ENCODE measurements around the gene IFT52. TPM values are rescaled to one million over a fixed set of nuclear protein-coding genes. Genes with fewer than 3 reads are reported as not detected.
A peak's percentile ranks its signal among the peaks of the same experiment; 100 is the strongest.

Gene IFT52
- polyA plus RNA-seq, 2 of the 4 experiments (the other 2 are of a cell fraction): 26.3 to 42.2 TPM

GRCh38 chr20:43681468-43681942 lies 90.8 kb downstream of the IFT52 start:
- no peak for DNase-seq (ENCODE audit: low read depth in 1 of 2, low spot score in 1 of 2)
- WGBS (ENCODE audit: missing lambda C conversion rate): 78% methylated on average over 5 of the region's 8 CpGs
- no peak overlapping the region for H3K4me2 ChIP-seq
- no peak overlapping the region for H3K4me3 ChIP-seq
- TF ChIP-seq FOSB (CRISPR knock-in tag; IDR thresholded peaks at IDR 0.05) (no peak), MAX (IDR thresholded peaks at IDR 0.05) (no peak), RARB (CRISPR knock-in tag; IDR thresholded peaks at IDR 0.05) (no peak), FOSL2 (IDR thresholded peaks at IDR 0.05) (no peak), FOSL2 (CRISPR knock-in tag; IDR thresholded peaks at IDR 0.05) (no peak), HOXB13 (CRISPR knock-in tag; IDR thresholded peaks at IDR 0.05; ENCODE audit: low read depth) (no peak), REST (IDR thresholded peaks at IDR 0.05) (no peak), RAD21 (conservative IDR thresholded peaks at IDR 0.05 in 1 of 2, IDR thresholded peaks at IDR 0.05 in 1 of 2) (no peak), BCL3 (IDR thresholded peaks at IDR 0.05) (no peak), KDM1A (IDR thresholded peaks at IDR 0.05; ENCODE audit: low read depth) (no peak), ZFP36 (IDR thresholded peaks at IDR 0.05; ENCODE audit: borderline replicate concordance, partially characterized antibody) (no peak), CHD4 (IDR thresholded peaks at IDR 0.05; ENCODE audit: borderline replicate concordance) (no peak), PHF8 (IDR thresholded peaks at IDR 0.05; ENCODE audit: borderline replicate concordance, low read depth) (no peak), MAZ (IDR thresholded peaks at IDR 0.05; ENCODE audit: borderline replicate concordance, low read depth, low read length) (no peak), HOXB5 (CRISPR knock-in tag; IDR thresholded peaks at IDR 0.05) (no peak)
- no peaks in the 10 kb centered on the region for H3K9me3 ChIP-seq
- peak; percentile 43 to 55; a peak in 3 of 6 replicates for ATAC-seq
- no peak for FAIRE-seq
- ChIA-PET POLR2A (no interaction called here), CTCF (interaction anchor here (1.0 to 3.8 kb wide), 4 partner anchors 10 to 143 kb away, joined by 3 to 17 read pairs (median 10); no protein-coding TSS in a partner anchor)
- H3K4me1 ChIP-seq: no peaks in the 10 kb centered on the region
- no peak overlapping the region for H3K27ac ChIP-seq

GRCh38 chr20:43681991-43682410 lies 91.3 kb downstream of the IFT52 start:
- FAIRE-seq (no peak), DNase-seq (ENCODE audit: low read depth in 1 of 2, low spot score in 1 of 2) (no peak), ATAC-seq (no peak)
- WGBS (ENCODE audit: missing lambda C conversion rate): 54% methylated on average over 2 of the region's 2 CpGs
- no peak for TF ChIP-seq PHF8 (IDR thresholded peaks at IDR 0.05; ENCODE audit: borderline replicate concordance, low read depth)
- TF ChIP-seq CBX2 (IDR thresholded peaks at IDR 0.05; ENCODE audit: borderline replicate concordance, low read depth): no peak
- no peak for TF ChIP-seq ZNF302 (CRISPR knock-in tag; IDR thresholded peaks at IDR 0.05)
- TF ChIP-seq GATA3 (IDR thresholded peaks at IDR 0.05; ENCODE audit: borderline replicate concordance): no peak
- no peak for TF ChIP-seq ESRRA (IDR thresholded peaks at IDR 0.05; ENCODE audit: borderline replicate concordance, low read length)
- TF ChIP-seq POLR2AphosphoS2 (conservative IDR thresholded peaks at IDR 0.05; ENCODE audit: low read length): no peak
- no peak for TF ChIP-seq REST (IDR thresholded peaks at IDR 0.05)
- TF ChIP-seq POLR2A (IDR thresholded peaks at IDR 0.05; ENCODE audit: low read length): no peak
- TF ChIP-seq E2F6 (IDR thresholded peaks at IDR 0.05; ENCODE audit: borderline replicate concordance, low read depth): no peak
- no peak for TF ChIP-seq HOXB5 (CRISPR knock-in tag; IDR thresholded peaks at IDR 0.05)
- TF ChIP-seq CTCF (IDR thresholded peaks at IDR 0.05): no peak
- no peak for TF ChIP-seq RAD21 (conservative IDR thresholded peaks at IDR 0.05 in 1 of 2, IDR thresholded peaks at IDR 0.05 in 1 of 2)
- TF ChIP-seq HES2 (IDR thresholded peaks at IDR 0.05): no peak
- TF ChIP-seq EHMT2 (IDR thresholded peaks at IDR 0.05; ENCODE audit: low read depth): no peak
- TF ChIP-seq KDM1A (IDR thresholded peaks at IDR 0.05; ENCODE audit: low read depth): no peak
- CTCF ChIA-PET: interaction anchor here (1.0 to 2.3 kb wide), 3 partner anchors 9 to 137 kb away, joined by 3 to 16 read pairs (median 5); no protein-coding TSS in a partner anchor
- no peaks in the 10 kb centered on the region for H3K4me1 ChIP-seq
- POLR2A ChIA-PET: no interaction called here
- H3K9me3 ChIP-seq: no peaks in the 10 kb centered on the region
- H3K4me2 ChIP-seq: no peak overlapping the region
- H3K27ac ChIP-seq: no peak overlapping the region
- no peak overlapping the region for H3K4me3 ChIP-seq

All from A549 (cell line).